Cortex of kidney (tissue), 1 donor: ENCODE measurements around the gene CACNA2D3.

Experiments used
- DNase-seq: peaks from one replicate; lab custom pipeline; 2025; lab: John Stamatoyannopoulos, UW

The CACNA2D3 gene

DNA sequence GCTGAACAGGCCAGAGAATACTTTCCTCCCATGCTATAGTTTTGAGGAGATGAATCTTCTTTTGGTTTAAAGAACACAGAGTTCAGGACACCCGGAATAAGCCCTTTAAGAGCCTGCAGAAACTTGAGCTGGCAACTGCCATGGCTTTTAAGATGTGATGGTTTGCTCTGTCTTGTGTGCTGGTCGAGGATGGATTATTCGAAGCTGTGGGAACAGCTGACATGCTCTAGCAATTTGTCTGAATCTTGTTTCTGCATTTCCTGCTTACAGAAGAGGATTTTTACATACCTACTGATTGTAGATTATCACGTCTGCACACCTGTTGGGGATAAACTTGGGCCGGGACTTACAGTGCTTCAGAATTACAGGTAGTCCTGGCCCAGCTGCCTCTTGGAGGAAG lies 408.6 kb downstream of the CACNA2D3 start:
- DNase-seq, result no peak

DNA sequence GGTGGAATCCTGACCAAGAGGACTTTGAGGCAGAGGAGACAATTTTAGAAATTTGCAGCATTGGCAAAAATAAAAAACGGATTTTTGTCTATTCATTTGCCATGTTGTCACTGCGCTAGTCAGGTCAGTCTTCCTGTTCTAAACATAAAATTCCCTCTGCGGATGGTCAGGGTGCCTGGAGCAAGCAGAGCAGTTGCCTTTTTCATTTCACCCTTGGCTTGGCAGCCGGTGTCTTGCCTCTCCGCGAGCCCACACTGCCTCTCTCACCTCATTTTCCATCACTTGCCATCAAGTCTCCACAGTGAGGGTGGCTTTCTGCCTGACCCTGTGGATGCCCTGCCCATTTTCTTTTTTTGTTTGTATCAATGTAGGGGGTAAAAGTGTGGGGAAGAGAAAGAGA lies 409.4 kb downstream of the CACNA2D3 start:
- no peak for DNase-seq

DNA sequence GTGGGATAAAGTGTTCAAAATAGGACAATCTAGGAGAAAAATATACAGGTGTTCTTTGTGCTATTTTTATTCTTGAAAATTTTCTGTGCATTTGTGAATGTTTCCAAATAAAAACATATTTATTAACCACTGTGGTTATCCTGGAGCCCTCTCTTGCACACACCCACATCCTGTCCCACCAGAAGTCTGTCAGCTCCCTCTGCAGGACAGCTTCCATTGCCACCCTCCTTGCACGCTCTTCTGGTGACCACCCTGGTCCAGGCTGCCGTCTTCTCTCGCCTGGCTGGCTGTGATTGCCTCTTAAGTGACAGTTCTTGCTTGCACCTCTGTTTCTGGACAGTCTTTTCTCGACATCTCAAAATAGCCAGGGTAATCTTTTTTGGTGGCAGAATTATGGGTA lies 411.5 kb downstream of the CACNA2D3 start:
- DNase-seq, result no peak

DNA sequence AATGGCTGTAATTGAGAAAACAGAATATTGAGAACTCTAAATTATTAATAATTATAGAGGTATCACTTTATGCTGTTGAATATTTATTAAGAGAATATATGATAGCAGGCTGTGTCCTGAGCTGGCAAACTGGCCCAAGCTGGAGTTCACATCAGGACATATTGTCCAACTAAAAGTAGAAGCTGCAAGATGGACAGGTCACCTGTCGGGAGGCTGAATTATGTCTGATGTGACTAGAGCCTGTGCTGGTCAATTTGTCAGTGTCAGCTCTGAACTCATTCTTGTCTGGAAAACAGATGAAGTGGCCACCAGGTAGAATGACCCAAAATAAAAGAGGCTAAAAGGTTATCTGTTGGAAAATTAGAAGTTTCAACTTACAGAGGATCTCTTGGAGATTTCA lies 413.3 kb downstream of the CACNA2D3 start:
- no peak for DNase-seq

DNA sequence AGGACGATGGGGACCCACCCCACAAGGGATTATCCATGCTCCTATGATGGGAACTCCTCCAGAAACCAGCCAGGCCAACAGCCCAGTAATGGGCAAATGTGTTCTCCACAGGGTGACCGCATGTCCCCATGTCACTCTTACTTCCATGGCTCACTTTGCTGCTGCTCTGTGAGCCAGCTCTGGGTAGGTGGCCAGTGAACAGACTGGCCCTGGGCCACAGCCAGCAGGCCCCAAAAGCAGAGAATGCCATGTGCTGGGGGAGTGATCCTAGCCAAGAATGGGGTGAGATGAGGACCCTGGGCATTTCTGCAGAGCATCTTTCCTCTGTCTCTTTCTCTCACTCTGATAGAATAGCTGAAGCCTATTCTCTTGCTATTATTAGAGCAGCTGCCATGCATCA lies 414.1 kb downstream of the CACNA2D3 start:
- DNase-seq, result no peak

DNA sequence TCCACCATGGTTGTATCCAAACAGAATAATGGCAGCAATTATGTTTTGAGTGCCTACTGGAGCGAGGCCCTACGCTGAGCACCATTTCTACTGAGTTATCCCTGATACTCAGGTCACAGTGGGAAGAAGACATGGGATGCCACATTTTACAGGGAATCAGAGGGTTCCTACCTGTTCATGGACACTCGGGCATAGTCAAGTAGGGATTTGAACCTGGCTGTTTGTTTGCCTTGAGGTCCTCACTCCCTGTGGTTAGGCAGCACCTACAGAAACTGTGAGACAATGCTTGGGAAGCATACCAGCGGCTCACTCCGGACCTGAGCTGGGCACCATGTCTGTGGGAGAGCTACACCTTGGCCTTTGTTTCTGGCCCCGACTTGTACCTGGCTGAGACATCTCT lies 415.2 kb downstream of the CACNA2D3 start:
- no peak for DNase-seq

DNA sequence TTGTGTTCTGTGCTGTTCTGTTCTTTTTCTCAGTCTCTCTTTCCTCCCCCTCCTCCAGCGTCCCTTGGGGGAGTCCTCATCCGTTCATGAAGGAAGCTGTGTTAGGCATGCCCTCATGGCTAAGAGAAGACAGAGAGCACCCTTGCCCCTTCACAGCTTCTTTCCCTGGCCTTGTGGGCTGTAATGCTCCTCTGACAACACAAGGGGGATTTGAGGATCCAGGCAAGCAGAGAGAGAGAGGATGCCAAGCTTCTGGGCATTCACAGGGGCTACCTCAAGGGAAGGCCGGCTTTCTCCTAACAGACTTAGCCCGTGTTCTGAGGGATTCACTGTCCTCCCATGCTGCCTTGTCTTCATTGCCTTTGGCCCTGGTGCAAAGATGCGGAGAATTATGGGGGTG lies 416.0 kb downstream of the CACNA2D3 start:
- no peak for DNase-seq

DNA sequence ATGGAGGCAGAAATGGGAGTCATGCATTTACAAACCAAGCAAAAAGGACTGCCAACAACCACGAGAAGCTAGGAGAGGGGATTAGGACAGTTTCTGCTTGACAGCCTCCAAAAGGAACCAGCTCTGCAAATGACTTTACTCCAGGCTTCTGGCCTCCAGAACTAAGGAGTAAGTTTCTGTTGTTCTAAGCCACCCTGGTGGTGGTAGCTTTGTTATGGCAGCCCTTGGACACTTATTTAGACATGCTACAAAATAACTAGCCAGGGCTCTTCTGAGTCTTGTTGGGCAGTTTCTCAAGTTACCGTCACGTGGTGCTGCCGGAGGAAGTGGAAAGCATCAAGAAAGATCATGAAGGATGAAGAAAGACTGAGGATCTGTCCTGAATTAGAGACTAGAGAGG lies 419.0 kb downstream of the CACNA2D3 start:
- DNase-seq, result no peak

DNA sequence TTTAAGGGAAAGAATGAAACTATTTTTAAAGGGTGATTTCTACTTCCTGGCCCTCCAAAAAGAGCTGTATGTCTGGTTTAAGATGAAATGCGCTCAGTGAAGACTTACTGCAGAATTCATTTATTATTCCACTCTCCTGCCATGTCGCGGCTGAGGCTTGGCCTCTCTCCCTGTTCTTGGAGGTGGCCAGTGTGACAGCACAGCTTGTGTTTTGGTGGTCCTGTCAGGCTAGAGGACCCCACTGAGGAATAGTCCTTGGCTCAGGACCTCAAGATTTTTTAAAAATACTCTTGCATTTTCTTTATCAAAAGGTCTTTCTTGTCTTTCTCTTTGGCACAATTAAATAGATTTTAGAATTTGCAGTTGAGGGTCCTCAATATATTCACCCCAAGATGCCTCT lies 421.1 kb downstream of the CACNA2D3 start:
- no peak for DNase-seq

DNA sequence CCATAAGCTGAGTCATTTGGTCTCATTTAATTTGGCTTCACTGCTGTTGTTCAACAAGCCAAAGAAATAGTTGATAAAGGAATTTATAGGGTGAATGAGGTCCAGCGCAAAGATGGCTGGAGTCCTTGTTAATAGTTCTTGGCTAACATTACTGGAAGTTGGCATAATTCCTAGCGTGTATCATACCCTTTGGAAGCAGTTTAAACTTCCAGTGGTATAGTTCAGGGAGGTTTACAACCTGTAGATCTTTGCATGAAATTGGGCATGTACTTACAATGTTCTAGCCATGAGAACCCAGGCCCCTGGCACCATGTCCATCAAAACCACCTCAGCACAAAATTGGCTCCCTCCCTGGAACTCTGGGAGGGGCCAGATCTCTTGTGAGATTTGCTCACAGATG lies 424.7 kb downstream of the CACNA2D3 start:
- DNase-seq, result no peak

DNA sequence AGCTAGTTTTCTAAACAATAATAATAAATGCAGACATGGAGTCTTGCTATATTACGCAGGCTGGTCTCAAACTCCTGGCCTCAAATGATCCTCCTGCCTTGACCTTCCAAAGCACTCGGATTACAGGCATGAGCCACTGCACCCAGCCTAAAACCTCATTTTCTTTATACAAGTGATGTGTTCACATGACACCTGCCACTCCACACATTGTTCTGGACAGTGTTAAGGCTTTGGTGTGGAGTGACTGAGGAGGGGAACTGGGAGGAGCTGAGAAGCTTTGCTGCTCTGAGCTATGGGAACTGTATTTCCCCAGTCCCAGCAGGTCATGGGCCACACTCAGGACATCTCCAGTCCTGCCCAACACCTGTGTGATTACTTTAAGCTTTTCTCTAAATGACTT lies 425.5 kb downstream of the CACNA2D3 start:
- no peak for DNase-seq

DNA sequence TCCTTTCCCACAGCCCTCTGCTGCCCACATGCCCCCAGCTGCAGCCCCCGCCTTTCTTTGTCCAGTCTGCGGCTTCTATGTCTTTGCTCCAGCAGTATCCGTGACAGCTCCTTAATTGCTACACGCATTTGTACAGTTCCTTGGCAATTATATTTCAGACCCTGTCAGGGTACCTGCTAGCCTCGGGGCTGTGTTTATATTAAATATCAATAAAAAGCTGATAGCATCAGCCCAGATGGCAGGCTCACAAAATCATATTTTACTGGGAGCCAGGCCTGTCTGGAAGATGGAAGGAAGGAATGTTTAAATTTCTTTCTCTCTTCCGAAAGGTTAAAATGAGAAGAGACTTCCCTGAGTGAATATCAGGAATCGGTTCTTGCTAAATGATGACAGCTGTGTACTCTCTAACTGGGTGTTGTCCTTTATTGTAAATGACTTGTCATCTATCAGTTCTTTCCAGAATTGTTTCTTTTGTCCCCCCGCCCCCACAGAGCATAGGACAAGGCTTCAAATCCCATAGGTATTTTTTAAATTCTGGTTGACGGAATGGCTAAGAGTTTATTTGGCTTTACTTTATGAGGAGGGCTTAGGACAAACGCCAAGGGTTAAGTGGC lies 427.4 kb downstream of the CACNA2D3 start:
- no peak for DNase-seq

DNA sequence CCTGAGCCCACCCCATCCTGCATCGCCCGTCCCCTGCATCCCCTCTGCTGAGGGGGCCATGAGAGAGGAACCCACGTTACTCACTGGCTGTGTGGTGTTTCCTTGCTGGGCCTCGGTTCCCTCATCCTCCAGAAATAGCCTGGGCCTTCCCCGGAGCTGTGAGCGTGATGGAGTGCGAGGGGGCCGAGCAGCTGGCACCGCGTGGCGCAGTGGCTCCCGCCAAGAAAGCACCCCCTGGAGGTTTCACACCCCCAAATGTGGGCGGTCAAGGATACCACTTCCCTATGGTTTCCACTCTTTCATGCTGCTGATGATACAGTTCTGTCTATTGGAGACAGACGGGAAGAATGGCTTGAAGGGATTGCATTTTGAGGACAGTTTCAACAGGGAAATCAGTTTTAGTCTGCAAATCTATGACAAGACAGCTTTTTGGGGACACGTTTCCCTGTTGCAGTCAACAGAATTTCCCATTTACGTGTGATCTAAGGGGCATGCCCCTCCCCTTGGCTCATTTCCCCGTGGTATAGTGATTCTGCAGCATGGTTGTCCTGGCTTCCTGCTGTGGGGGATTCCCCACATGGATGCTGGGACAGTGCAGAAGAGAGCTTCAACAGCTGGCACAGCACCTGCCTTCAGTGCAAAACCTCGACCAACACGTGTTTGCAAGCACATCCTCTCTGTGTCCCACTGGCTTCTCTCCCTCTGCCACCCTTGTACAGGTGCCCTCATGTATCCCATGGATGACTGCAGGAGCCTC lies 428.0 kb downstream of the CACNA2D3 start:
- no peak for DNase-seq

DNA sequence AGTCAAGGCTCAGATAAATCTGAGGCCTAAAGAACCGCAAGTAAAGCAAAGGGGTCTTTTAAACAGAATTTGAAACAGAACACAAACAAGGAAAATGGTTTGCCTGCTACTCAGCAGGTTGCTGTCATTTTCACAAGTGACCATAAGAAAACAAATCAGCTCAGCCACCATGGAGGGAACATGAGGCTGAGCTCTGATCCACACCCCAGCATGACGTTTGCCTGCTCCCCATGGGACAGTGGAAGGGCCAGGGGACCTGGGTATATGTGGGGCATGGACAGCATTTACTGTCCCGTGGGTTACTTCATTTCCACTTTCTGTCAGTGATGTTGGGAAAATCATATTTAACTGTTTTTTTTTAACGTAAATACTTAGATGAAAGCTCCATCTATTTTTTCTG lies 434.3 kb downstream of the CACNA2D3 start:
- no peak for DNase-seq

DNA sequence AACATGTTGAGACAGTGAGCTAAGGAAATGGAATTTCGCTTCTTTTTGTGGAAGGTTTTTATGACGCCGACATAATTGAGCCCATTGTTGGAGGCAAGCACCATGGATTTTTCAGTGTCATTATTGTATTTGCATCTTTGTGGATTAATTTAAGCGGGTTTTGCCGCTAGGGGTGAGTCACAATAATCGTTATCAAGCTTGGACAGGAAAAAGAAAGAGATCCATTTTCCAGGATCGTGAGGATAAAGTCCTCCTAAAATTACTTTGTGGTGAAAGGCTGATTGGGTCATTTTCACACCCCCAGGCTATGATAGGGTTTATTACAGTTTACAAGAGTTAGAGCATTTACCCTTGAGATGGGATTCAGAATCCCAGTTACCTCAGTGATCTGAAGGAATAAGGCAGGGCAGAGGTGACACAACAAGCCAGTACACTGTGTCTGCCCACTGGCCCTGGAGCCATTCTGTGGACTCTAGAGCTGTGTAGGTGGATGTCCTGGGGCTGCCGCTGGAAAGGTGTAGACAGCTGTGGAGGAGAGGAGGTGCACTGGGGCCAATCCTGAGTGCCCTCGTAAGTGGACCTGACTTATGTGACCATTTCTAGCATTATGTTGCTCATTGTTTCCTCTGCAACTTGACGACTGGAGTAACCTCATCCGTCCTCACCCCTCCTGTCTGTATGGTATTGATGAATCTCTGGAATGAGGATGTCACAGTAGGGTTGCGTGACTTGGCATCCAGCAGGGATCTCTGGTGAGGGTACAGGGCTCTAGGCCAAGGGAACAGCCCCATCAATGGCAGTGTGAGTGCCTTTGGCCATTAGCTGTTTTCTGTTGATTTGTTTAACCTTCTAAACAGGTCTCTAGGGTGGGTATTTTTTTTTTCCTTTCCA lies 435.4 kb downstream of the CACNA2D3 start:
- DNase-seq, result no peak

DNA sequence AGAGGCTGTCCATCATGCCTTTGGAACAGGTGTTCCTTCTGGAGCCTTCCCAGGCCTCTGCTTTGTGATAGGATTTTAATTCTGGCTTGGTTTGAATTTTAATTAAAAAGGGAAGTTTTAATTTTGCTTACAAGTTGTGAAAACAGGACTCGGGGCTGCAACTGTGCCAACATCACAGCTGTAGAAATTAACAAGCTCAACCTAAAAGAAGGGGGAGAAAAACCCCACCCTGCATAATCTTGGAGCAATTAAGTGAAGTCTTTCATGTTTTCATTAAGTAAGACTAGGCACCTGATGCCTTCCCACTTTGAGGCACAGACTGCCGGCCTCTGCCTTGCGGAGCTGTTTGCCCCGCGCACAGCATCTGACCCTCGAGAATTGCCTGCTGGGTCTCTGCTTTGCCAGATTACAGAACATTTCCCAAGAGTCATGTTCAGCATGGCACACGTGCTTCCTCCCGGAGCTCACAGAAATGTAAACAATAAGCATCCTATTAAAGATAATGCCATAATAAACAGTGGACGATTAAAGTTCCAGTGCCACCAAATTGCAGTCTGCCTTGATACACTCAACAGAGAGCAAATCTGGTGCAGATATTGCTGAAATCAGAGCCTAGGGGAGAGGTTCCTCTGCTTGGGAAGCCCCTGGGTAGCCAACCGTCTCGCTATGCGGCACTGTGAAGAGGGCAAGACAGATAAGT lies 441.3 kb downstream of the CACNA2D3 start:
- no peak for DNase-seq

DNA sequence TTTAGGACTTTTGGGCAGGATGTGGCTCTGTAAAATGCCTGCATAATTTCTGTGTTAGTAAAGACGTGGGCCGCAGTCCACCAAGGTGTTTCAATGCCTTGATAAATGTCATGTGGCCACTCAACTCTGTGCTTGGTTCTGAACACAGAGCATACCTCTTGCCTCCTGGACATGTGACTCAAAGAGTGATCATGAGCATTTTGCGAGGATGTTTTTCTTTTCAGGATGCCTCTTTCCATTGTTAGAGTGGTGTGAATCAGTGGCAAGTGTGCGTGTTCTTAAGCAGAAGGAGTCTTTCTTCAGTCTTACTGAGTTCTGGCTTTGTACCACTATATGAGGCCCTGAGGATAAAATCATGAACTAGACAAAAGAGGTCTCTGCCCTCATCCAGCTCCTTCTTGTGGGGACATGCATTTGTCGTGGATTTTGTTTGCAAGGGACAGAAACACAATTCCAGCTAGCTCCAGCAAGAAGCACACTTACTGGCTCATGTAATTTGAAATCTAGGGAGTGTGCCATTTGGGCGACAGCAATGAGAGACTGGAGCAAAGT lies 442.1 kb downstream of the CACNA2D3 start:
- no peak for DNase-seq

DNA sequence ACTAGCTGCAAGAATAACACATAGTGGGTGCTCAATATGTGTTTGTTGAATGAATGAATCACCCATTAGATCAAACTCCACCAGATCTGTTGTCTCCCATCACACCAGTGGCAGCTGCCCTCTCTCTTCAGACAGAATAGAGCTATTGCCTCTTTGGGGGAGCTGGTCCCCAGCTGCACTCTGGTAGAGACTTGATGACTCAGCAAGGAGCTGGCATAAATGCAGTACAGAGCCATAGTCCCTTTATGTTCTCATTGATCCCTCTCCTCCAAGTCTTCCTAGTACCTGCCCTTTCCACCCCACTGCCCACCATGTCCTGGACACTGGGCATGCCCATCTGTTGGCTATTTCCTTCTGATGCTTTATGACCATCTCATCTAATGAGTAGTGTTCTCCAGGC lies 443.6 kb downstream of the CACNA2D3 start:
- DNase-seq, result no peak

DNA sequence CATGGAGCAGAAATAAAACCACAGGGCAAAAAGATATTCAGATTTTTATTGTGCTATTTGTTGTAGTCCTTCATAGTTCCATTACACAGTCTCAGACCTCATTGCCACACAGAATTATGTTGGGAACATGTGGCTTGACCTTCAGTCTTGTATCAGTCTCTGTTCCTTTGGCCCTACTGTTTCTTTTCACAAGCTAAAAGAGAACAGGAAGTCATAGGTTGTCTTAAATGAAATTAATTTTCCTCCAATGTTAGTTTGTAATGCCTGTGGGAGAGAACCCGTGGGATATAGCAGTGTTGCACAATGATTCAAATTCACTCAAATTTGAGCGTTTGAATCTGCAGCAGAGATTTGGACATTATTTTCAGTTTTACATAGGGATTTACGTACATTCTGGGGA lies 445.6 kb downstream of the CACNA2D3 start:
- no peak for DNase-seq

DNA sequence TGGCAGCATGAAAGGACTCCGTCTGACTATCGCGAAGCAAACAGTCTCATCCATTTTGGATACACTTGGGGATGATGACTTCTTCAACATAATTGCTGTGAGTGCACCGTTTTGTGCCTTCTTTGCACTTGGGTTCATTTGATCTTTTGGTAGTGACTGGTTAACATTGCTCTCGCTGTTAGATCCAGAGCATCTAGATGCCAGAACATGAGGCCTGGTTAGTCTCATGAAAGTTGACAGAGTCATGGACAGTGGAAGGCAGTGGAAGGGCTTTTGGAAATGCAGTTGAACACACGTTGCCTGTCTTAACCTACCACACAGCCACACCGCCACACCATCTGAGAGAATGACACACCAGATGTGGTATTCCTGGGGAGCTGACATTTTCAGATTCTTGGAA lies 447.7 kb downstream of the CACNA2D3 start:
- DNase-seq, result no peak

DNA sequence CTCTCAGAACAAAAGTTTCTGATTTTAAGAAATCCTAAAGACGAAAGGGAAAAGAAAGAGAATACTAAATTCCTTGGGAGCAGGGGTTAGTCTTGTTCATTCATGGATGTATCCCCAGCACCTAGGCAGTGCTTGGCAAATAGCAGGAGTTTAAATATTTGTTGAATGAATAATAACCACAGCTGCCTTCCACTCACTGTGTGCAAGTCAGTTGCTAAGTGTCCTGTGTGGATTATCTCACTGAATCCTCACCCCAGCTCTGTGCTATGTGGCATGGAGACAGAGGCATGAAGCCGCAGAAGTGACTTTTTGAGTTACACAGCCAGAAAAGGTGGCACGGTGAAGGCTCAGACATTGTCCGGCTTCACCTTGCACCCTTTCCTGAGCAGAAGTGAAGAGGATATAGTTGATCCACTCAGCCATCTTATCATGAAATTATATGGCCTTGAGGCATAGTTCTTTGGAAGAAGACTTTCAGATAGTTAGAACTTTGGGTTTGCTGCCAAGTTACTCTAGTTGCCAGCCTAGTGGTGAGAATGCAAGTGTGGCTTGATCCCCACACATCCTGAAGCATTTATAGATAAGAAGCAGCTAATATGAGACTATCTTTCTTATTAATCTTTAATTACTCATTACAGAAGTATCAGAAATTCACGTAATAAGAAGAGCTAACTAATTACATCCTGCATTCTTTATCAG lies 450.0 kb downstream of the CACNA2D3 start:
- no peak for DNase-seq
